H1 (cell line): ENCODE data around the gene CAPN13. TPM values are rescaled to one million over a fixed set of nuclear protein-coding genes. Genes with fewer than 3 reads are reported as not detected.

ENCODE experiments used
- CTCF ChIA-PET: fragments of 300-600 bp; sonication (Branson Sonifier 250); formaldehyde crosslinking; loops from one replicate; lab custom pipeline; 2021; ENCODE audit not compliant: partially characterized antibody; lab: Charles Lee
- POLR2A ChIA-PET: fragments of 300-600 bp; sonication (Branson Sonifier 250); formaldehyde crosslinking; loops from one replicate; lab custom pipeline; 2021; ENCODE audit warnings: inconsistent platforms; ENCODE audit not compliant: partially characterized antibody; lab: Charles Lee
- DNase-seq, 2 experiments: peaks; one replicate each; pipeline versions ENCODE4 v3.0.0 to v3.0.0-alpha.2; 2010 to 2022; ENCODE audit warnings: low spot score in 2 of 2, low read depth in 1 of 2, mixed read lengths in 1 of 2
- FAIRE-seq: peaks from 2 replicates; lab custom pipeline; 2011; peaks lifted over from hg19 to GRCh38; lab: Jason Lieb, UNC
- H2AFZ ChIP-seq: 2 replicates; pipeline ENCODE4 v1.8.1; 2012; ENCODE audit warnings: low read length, inconsistent platforms
- H2AK5ac ChIP-seq: 2 replicates; pipeline ENCODE4 v1.6.1; 2013; ENCODE audit warnings: low read depth, low read length
- H2BK120ac ChIP-seq: replicated peaks from 2 replicates; pipeline ENCODE3; 2013; ENCODE audit warnings: low read depth, low read length, inconsistent platforms
- H2BK12ac ChIP-seq: 2 replicates; pipeline ENCODE4 v1.6.1; 2013; ENCODE audit warnings: low read depth, low read length
- H2BK15ac ChIP-seq: 2 replicates; pipeline ENCODE4 v1.6.1; 2013; ENCODE audit warnings: low read length
- H2BK20ac ChIP-seq: 2 replicates; pipeline ENCODE4 v1.6.1; 2013; ENCODE audit warnings: low read length
- H2BK5ac ChIP-seq: 2 replicates; pipeline ENCODE4 v1.6.1; 2013; ENCODE audit warnings: low read depth, low read length
- H3K14ac ChIP-seq: 2 replicates; pipeline ENCODE4 v1.6.1; 2013; ENCODE audit warnings: inconsistent platforms; ENCODE audit not compliant: insufficient read length
- H3K18ac ChIP-seq: 2 replicates; pipeline ENCODE4 v1.6.1; 2013; ENCODE audit warnings: low read length; ENCODE audit errors: extremely low read depth
- H3K23ac ChIP-seq: 2 replicates; pipeline ENCODE4 v1.6.1; 2013; ENCODE audit warnings: inconsistent platforms; ENCODE audit not compliant: insufficient read length
- H3K23me2 ChIP-seq: 2 replicates; pipeline ENCODE4 v1.6.1; 2013; ENCODE audit warnings: low read depth, low read length
- H3K27ac ChIP-seq: 2 replicates; pipeline ENCODE4 v1.6.1; 2011; ENCODE audit warnings: low read depth, low read length, inconsistent platforms
- H3K27me3 ChIP-seq, 4 experiments: replicated peaks in 1 of 4; 1 replicate in 1 of 4; 2 replicates in 3 of 4; pipeline versions ENCODE4 v1.6.1 to v1.8.1; 2011 to 2013; ENCODE audit warnings: low read length in 3 of 4, mild to moderate bottlenecking in 3 of 4, inconsistent platforms in 2 of 4, mixed read lengths in 2 of 4, moderate library complexity in 1 of 4; ENCODE audit not compliant: control insufficient read depth in 3 of 4, insufficient read depth in 3 of 4; ENCODE audit errors: extremely low read depth in 1 of 4
- H3K36me3 ChIP-seq, 4 experiments: 2 replicates each; pipeline versions ENCODE4 v1.6.1 to v1.8.1; 2011 to 2013; ENCODE audit warnings: mild to moderate bottlenecking in 4 of 4, low read length in 3 of 4, moderate library complexity in 2 of 4, control low read depth in 1 of 4, inconsistent platforms in 1 of 4; ENCODE audit not compliant: insufficient read depth in 4 of 4, control insufficient read depth in 2 of 4
- H3K4ac ChIP-seq: replicated peaks from 2 replicates; pipeline ENCODE3; 2013; ENCODE audit warnings: low read length, low read depth, mixed read lengths, inconsistent platforms; ENCODE audit not compliant: insufficient read length
- H3K4me1 ChIP-seq, 4 experiments: replicated peaks in 1 of 4; 1 replicate in 1 of 4; 2 replicates in 3 of 4; pipeline versions ENCODE4 v1.6.1 to v1.8.1; 2011 to 2013; ENCODE audit warnings: low read length in 3 of 4, inconsistent platforms in 2 of 4, mixed read lengths in 1 of 4; ENCODE audit not compliant: insufficient read depth in 4 of 4, control insufficient read depth in 3 of 4
- H3K4me2 ChIP-seq, 2 experiments: 2 replicates each; pipeline versions ENCODE4 v1.6.1 to v1.8.1; 2011 to 2013; ENCODE audit warnings: low read depth in 2 of 2, low read length in 2 of 2, control low read depth in 1 of 2, inconsistent platforms in 1 of 2, mild to moderate bottlenecking in 1 of 2; ENCODE audit not compliant: insufficient read depth in 1 of 2
- H3K4me3 ChIP-seq, 4 experiments: fragments of 200-600, 300-600 bp in 1 of 4; sonication (generic), shearing (Covaris generic), sonication (Bioruptor Twin) in 1 of 4; 2 replicates each; pipeline versions ENCODE4 v1.5.1 to v1.8.1; 2011 to 2016; ENCODE audit warnings: low read length in 4 of 4, low read depth in 3 of 4, control low read depth in 2 of 4, inconsistent platforms in 2 of 4, mild to moderate bottlenecking in 2 of 4, mixed read lengths in 1 of 4, moderate library complexity in 1 of 4; ENCODE audit not compliant: insufficient read depth in 2 of 4; ENCODE audit errors: extremely low read depth in 1 of 4
- H3K56ac ChIP-seq: replicated peaks from 2 replicates; pipeline ENCODE3; 2013; ENCODE audit warnings: low read depth, mild to moderate bottlenecking, mixed read lengths, low read length, inconsistent platforms; ENCODE audit not compliant: insufficient read length
- H3K79me1 ChIP-seq: 2 replicates; pipeline ENCODE4 v1.6.1; 2013; ENCODE audit warnings: low read depth, low read length, control low read depth
- H3K79me2 ChIP-seq, 2 experiments: 2 replicates each; pipeline versions ENCODE4 v1.6.1 to v1.8.1; 2012 to 2013; ENCODE audit warnings: low read length in 2 of 2, mild to moderate bottlenecking in 2 of 2, inconsistent platforms in 1 of 2; ENCODE audit not compliant: insufficient read depth in 2 of 2, control insufficient read depth in 1 of 2
- H3K9ac ChIP-seq, 4 experiments: replicated peaks in 1 of 4; 1 replicate in 1 of 4; 2 replicates in 3 of 4; pipeline versions ENCODE4 v1.6.1 to v1.8.1; 2011 to 2013; ENCODE audit warnings: low read depth in 3 of 4, low read length in 3 of 4, control low read depth in 2 of 4, mild to moderate bottlenecking in 2 of 4, moderate library complexity in 2 of 4, inconsistent platforms in 1 of 4; ENCODE audit errors: extremely low read depth in 1 of 4
- H3K9me3 ChIP-seq, 2 experiments: 2 replicates each; pipeline versions ENCODE4 v1.6.1 to v1.8.1; 2012 to 2013; ENCODE audit warnings: mild to moderate bottlenecking in 2 of 2, moderate library complexity in 2 of 2, control low read depth in 1 of 2, inconsistent platforms in 1 of 2, low read depth in 1 of 2, low read length in 1 of 2, mixed read lengths in 1 of 2; ENCODE audit not compliant: insufficient read depth in 2 of 2
- H4K20me1 ChIP-seq, 2 experiments: replicated peaks in 1 of 2; 2 replicates each; pipeline versions ENCODE3 to v1.8.1; 2011 to 2013; ENCODE audit warnings: inconsistent platforms in 2 of 2, low read length in 2 of 2, mild to moderate bottlenecking in 1 of 2; ENCODE audit not compliant: insufficient read depth in 2 of 2, control insufficient read depth in 1 of 2
- H4K5ac ChIP-seq: 2 replicates; pipeline ENCODE4 v1.6.1; 2013; ENCODE audit warnings: low read length, low read depth, mixed read lengths, inconsistent platforms; ENCODE audit not compliant: insufficient read length
- H4K8ac ChIP-seq: 2 replicates; pipeline ENCODE4 v1.8.0; 2013; ENCODE audit warnings: mild to moderate bottlenecking, moderate library complexity, low read length, inconsistent platforms; ENCODE audit not compliant: insufficient read depth; ENCODE audit errors: extremely low read depth
- H4K91ac ChIP-seq: replicated peaks from 2 replicates; pipeline ENCODE3; 2013; ENCODE audit warnings: low read length, mixed read lengths, inconsistent platforms; ENCODE audit not compliant: insufficient read length
- EZH2 ChIP-seq: fragments of 200-600 bp; sonication (generic); IDR thresholded peaks from 2 replicates; pipeline ENCODE4 v1.7.1; 2012; ENCODE audit warnings: low read depth, mild to moderate bottlenecking, moderate library complexity, low read length, inconsistent platforms; ENCODE audit not compliant: severe bottlenecking
- NRF1 ChIP-seq: IDR thresholded peaks from 2 replicates; pipeline ENCODE4 v1.6.1; 2011; ENCODE audit warnings: mild to moderate bottlenecking, low read depth, low read length, improper control_type of control experiment
- POLR2A ChIP-seq, 2 experiments: IDR thresholded peaks; 1 replicate in 1 of 2; 2 replicates in 1 of 2; pipeline ENCODE4 v1.6.1; 2011; ENCODE audit warnings: low read depth in 2 of 2, low read length in 2 of 2, mild to moderate bottlenecking in 2 of 2; ENCODE audit errors: control extremely low read depth in 1 of 2
- RAD21 ChIP-seq, 2 experiments: IDR thresholded peaks in 1 of 2; conservative IDR thresholded peaks in 1 of 2; 2 replicates each; pipeline ENCODE4 v1.6.1; 2011; ENCODE audit warnings: low read depth in 2 of 2, low read length in 2 of 2, improper control_type of control experiment in 1 of 2, inconsistent platforms in 1 of 2, mild to moderate bottlenecking in 1 of 2, moderate library complexity in 1 of 2
- RXRA ChIP-seq: IDR thresholded peaks from 2 replicates; pipeline ENCODE4 v1.6.1; 2011; ENCODE audit warnings: low read depth, mild to moderate bottlenecking, low read length, moderate library complexity; ENCODE audit not compliant: insufficient read depth
- SP2 ChIP-seq: IDR thresholded peaks from 2 replicates; pipeline ENCODE4 v1.6.1; 2012; ENCODE audit warnings: mild to moderate bottlenecking, low read length, inconsistent platforms
- SP4 ChIP-seq: IDR thresholded peaks from 2 replicates; pipeline ENCODE4 v1.6.1; 2012; ENCODE audit warnings: low read length, inconsistent platforms
- TAF7 ChIP-seq: optimal IDR thresholded peaks from 2 replicates; pipeline ENCODE3; 2011; ENCODE audit warnings: low read depth, mild to moderate bottlenecking, inconsistent platforms, low read length, moderate library complexity, borderline replicate concordance
- YY1 ChIP-seq: IDR thresholded peaks from 2 replicates; pipeline ENCODE4 v1.6.1; 2011; ENCODE audit warnings: low read depth, mild to moderate bottlenecking, low read length
- WGBS, 2 experiments: shearing (Covaris generic) in 1 of 2; methylation state at CpG; one replicate each; pipeline versions ENCODE4 v1.1.6 to v1.1.7; 2013 to 2015; ENCODE audit warnings: low lambda C conversion rate in 2 of 2, mixed read lengths in 2 of 2, inconsistent platforms in 1 of 2, low coverage in 1 of 2, missing lambda C conversion rate in 1 of 2; ENCODE audit not compliant: insufficient replicate concordance in 2 of 2, insufficient coverage in 1 of 2, insufficient read length in 1 of 2; ENCODE audit errors: extremely low coverage in 1 of 2, missing lambda C conversion rate in 1 of 2; 5-methylcytosine and 5-hydroxymethylcytosine counted together
- polyA plus RNA-seq, 7 experiments: library from polyadenylated mRNA; depleted of rRNA in 3 of 7; stranded (reverse) in 5 of 7; unstranded in 2 of 7; fragments of >200 nt in 5 of 7; fragments of 200-250 nt in 2 of 7; gene quantifications; 1 replicate in 5 of 7; 2 replicates in 1 of 7; 4 replicates in 1 of 7; pipeline versions ENCODE4 v1.2.1 to v1.2.3, GENCODE V29; 2011 to 2013; ENCODE audit warnings: missing spikeins in 2 of 7, mixed read lengths in 2 of 7
- total RNA-seq: library from RNA; stranded (reverse); fragmentation: NEBNext Ultra II Directional; extraction: Animal tissue kit (Norgen Biotek cat#: 25700); gene quantifications from 2 replicates; pipeline ENCODE4 v1.2.1, GENCODE V29; 2021
- TF ChIP-seq, protein P1 (sequence below): IDR thresholded peaks from 2 replicates; pipeline ENCODE4 v1.6.1; 2012; ENCODE audit warnings: low read length, inconsistent platforms

CAPN13 gene
- total and polyA plus RNA-seq, 2 of the 8 experiments (the other 6 are each of a cell fraction or from before 2014, with no cell fraction given), result 2.4 TPM

DNA sequence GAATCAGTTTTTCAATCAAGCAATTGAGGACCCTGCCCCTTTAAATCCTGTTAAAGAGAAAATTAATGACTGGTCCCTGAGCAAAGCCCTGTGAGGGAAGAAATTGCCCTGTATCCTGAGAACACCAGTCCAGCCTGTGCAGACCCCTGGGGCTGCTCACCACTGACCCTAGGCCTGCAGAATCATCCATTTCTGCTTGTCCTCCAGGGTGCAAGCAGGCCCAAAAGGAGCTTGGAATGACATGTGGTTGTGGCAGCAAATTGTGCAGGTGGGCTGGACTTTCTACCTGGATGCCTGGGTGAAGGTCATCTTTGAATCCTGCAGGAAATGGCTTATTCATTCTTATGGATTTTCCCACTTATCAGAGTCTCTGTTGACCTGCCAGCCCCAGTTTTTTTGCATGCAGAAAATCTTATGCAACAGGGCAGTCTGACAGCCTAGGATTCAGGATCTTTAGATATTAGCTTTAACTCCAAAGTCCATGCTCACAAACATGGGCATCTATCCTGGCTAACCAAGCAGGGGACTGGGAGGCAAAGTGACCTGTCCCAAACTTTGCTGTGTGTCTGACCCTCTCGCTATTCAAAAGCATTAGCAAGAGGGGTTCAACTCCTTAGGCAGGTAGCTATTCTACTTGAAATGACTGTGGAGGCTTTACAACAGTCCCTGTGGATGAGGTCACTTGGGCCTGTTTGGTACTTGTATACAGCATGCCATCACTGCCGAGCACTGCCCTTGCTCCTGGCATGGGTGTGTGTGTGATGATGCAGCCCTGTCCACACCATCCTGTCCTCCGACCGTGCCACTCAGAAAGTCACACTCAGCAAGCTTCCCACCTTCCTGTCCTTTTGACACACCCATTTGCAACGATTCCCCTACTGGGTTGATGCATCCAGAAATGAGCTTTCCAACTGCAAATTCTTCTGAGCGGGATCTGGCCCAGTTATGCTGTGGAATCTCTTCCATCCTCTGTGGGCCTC is 85.3 kb downstream of the CAPN13 start:
- Histone ChIP-seq H4K8ac (no peak overlapping the region), H3K4me1 (no peaks in the 10 kb centered on the region), H2BK15ac (no peak overlapping the region), H3K56ac (no peak overlapping the region), H3K4me2 (no peak overlapping the region), H3K27ac (no peak overlapping the region), H3K79me1 (no peaks in the 10 kb centered on the region), H2BK120ac (no peak overlapping the region), H3K36me3 (no peaks in the 10 kb centered on the region), H3K4me3 (no peak overlapping the region), H3K27me3 (no peaks in the 10 kb centered on the region), H4K20me1 (no peaks in the 10 kb centered on the region), H2BK12ac (no peak overlapping the region), H3K18ac (no peak overlapping the region), H3K14ac (no peak overlapping the region), H3K9ac (no peak overlapping the region), H4K91ac (no peak overlapping the region), H2BK5ac (no peak overlapping the region), H3K23ac (no peak overlapping the region), H2AFZ (no peak overlapping the region), H3K4ac (no peak overlapping the region), H2BK20ac (no peak overlapping the region), H3K9me3 (no peaks in the 10 kb centered on the region), H2AK5ac (no peak overlapping the region), H3K79me2 (no peaks in the 10 kb centered on the region), H3K23me2 (no peaks in the 10 kb centered on the region), H4K5ac (no peak overlapping the region)
- peak in 1 of 2 experiments; percentile 19 for DNase-seq
- 95% methylated on average over 6 of the region's 6 CpGs; no CpG with 5 or more reads in 1 of the 2 experiments for WGBS, 2 experiments
- ChIA-PET CTCF (interaction anchor here (0.6 to 7.3 kb wide), 8 partner anchors 10 to 612 kb away, joined by 3 to 58 read pairs (median 4); no protein-coding TSS in a partner anchor), POLR2A (no interaction called here)
- TF ChIP-seq TAF7, result no peak
- no peak for TF ChIP-seq POLR2A (IDR thresholded peaks at IDR 0.05; ENCODE audit: control extremely low read depth in 1 of 2, low read depth in 2 of 2, low read length in 2 of 2)
- no peak for TF ChIP-seq RXRA
- no peak for TF ChIP-seq SP2
- TF ChIP-seq YY1, result no peak
- TF ChIP-seq, protein P1, sequence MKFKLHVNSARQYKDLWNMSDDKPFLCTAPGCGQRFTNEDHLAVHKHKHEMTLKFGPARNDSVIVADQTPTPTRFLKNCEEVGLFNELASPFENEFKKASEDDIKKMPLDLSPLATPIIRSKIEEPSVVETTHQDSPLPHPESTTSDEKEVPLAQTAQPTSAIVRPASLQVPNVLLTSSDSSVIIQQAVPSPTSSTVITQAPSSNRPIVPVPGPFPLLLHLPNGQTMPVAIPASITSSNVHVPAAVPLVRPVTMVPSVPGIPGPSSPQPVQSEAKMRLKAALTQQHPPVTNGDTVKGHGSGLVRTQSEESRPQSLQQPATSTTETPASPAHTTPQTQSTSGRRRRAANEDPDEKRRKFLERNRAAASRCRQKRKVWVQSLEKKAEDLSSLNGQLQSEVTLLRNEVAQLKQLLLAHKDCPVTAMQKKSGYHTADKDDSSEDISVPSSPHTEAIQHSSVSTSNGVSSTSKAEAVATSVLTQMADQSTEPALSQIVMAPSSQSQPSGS, result no peak
- TF ChIP-seq EZH2, result no peak
- no peak for TF ChIP-seq NRF1
- no peak for TF ChIP-seq RAD21 (IDR thresholded peaks at IDR 0.05 in 1 of 2, conservative IDR thresholded peaks at IDR 0.05 in 1 of 2; ENCODE audit: low read depth in 2 of 2, low read length in 2 of 2)
- no peak for TF ChIP-seq SP4
- FAIRE-seq, result no peak
